ENCODE results near the gene TRIM29. TPM values are rescaled to one million over a fixed set of nuclear protein-coding genes. Genes with fewer than 3 reads are reported as not detected.

Gene TRIM29
- total and polyA plus RNA-seq, 2 experiments from 2014 or later, result 0.28 TPM; not detected in 1

- H3K9me2 ChIP-seq (ENCODE audit: insufficient read depth), result 0 out of 2 replicates have a peak, but pooled peaks cover 5% of the 10 kb centered on the region
- H3F3A ChIP-seq (replicated peaks; ENCODE audit: low read depth), result no peaks in the 10 kb centered on the region
- peaks cover 25% of the 10 kb centered on the region for H3K9me3 Mint-ChIP-seq
- no peak overlapping the region for H2AFZ ChIP-seq
- peaks cover 9% of the 10 kb centered on the region for H3K4me1 Mint-ChIP-seq
- H3K4me3 Mint-ChIP-seq, result no peak overlapping the region
- no peaks in the 10 kb centered on the region for H3K36me3 ChIP-seq (ENCODE audit: insufficient read depth)
- no peaks in the 10 kb centered on the region for H3K79me2 ChIP-seq (replicated peaks; ENCODE audit: insufficient read depth)
- no peak overlapping the region for H3K4me3 ChIP-seq
- ATAC-seq (no peak), DNase-seq (ENCODE audit: low spot score) (no peak)
- H3K27ac Mint-ChIP-seq, result no peak overlapping the region
- H3K4me1 ChIP-seq (ENCODE audit: insufficient read depth), result no peaks in the 10 kb centered on the region
- peaks cover 18% of the 10 kb centered on the region for H3K27me3 Mint-ChIP-seq (ENCODE audit: insufficient read depth, low read depth, poor library complexity)
- no peaks in the 10 kb centered on the region for H4K20me1 ChIP-seq (replicated peaks; ENCODE audit: insufficient read depth)
- H3K27ac ChIP-seq (ENCODE audit: low read depth), result no peak overlapping the region
- peaks cover 25% of the 10 kb centered on the region for H3K36me3 Mint-ChIP-seq (ENCODE audit: low read depth)
- no peak overlapping the region for H3K4me2 ChIP-seq
- TF ChIP-seq EZH2 (IDR thresholded peaks at IDR 0.05; ENCODE audit: low read depth, unreplicated experiment) (no peak), CTCF (conservative IDR thresholded peaks at IDR 0.05; ENCODE audit: low read depth in 2 of 2) (no peak), NANOG (IDR thresholded peaks at IDR 0.05; ENCODE audit: borderline replicate concordance) (no peak), ZNF331 (CRISPR knock-in tag; IDR thresholded peaks at IDR 0.05; ENCODE audit: low read depth) (no peak), STAT1 (IDR thresholded peaks at IDR 0.05; ENCODE audit: unreplicated experiment) (no peak), ZNF462 (CRISPR knock-in tag; IDR thresholded peaks at IDR 0.05) (no peak), ZNF114 (CRISPR knock-in tag; IDR thresholded peaks at IDR 0.05) (no peak), CREB1 (CRISPR knock-in tag; IDR thresholded peaks at IDR 0.05; ENCODE audit: low read depth) (no peak), REST (IDR thresholded peaks at IDR 0.05; ENCODE audit: unreplicated experiment) (no peak), EZH2phosphoT487 (IDR thresholded peaks at IDR 0.05; ENCODE audit: unreplicated experiment) (no peak), ETS1 (IDR thresholded peaks at IDR 0.05) (no peak), JUNB (IDR thresholded peaks at IDR 0.05; ENCODE audit: unreplicated experiment) (no peak), POLR2AphosphoS5 (IDR thresholded peaks at IDR 0.05; ENCODE audit: low read depth) (no peak)
- H3K27me3 ChIP-seq (ENCODE audit: insufficient read depth), result no peaks in the 10 kb centered on the region
Observed at GRCh38 chr11:120088056-120088455, 49.9 kb downstream of the TRIM29 start.
